Esophagus (tissue), 2 donors: Measurements from ENCODE around the gene CDK3. TPM values are rescaled to one million over a fixed set of nuclear protein-coding genes. Genes with fewer than 3 reads are reported as not detected.

Experiments used
- H3K27ac ChIP-seq, 2 donors: one replicate each; pipeline ENCODE4 v1.5.1; 2013; ENCODE audit warnings: low read depth in 2 of 2, mild to moderate bottlenecking in 2 of 2, inconsistent platforms in 1 of 2, low read length in 1 of 2, moderate library complexity in 1 of 2
- H3K27me3 ChIP-seq, 2 donors: one replicate each; pipeline ENCODE4 v1.6.1; 2013; ENCODE audit warnings: low read length in 2 of 2, control low read depth in 1 of 2, mild to moderate bottlenecking in 1 of 2; ENCODE audit not compliant: insufficient read depth in 2 of 2, control insufficient read depth in 1 of 2
- H3K36me3 ChIP-seq, 2 donors: one replicate each; pipeline ENCODE4 v1.6.1; 2013; ENCODE audit warnings: low read length in 1 of 2; ENCODE audit not compliant: control insufficient read depth in 2 of 2, insufficient read depth in 2 of 2
- H3K4me1 ChIP-seq, 2 donors: one replicate each; pipeline ENCODE4 v1.6.1; 2013; ENCODE audit warnings: low read length in 1 of 2; ENCODE audit not compliant: control insufficient read depth in 2 of 2, insufficient read depth in 2 of 2
- H3K4me3 ChIP-seq, 2 donors: one replicate each; pipeline ENCODE4 v1.5.1; 2013; ENCODE audit warnings: low read length in 2 of 2, mild to moderate bottlenecking in 2 of 2, low read depth in 1 of 2, moderate library complexity in 1 of 2
- H3K9me3 ChIP-seq, 2 donors: one replicate each; pipeline ENCODE4 v1.6.1; 2013; ENCODE audit warnings: mild to moderate bottlenecking in 2 of 2, low read depth in 1 of 2, low read length in 1 of 2, moderate library complexity in 1 of 2; ENCODE audit not compliant: control insufficient read depth in 2 of 2, insufficient read depth in 1 of 2
- WGBS, 2 donors: extraction: QIAGEN DNeasy Blood & Tissue Kit; methylation state at CpG; one replicate each; pipeline ENCODE4 v1.1.7; 2013; 5-methylcytosine and 5-hydroxymethylcytosine counted together
- polyA plus RNA-seq, 2 donors: library from polyadenylated mRNA; stranded (reverse); fragments of 200-250 nt; gene quantifications; one replicate each; pipeline ENCODE4 v1.2.3, GENCODE V29; 2013
- donor health status: healthy with polysubstance abuse.
- donor health status: Bipolar disorder and iron deficiency.

CDK3 gene
- polyA plus RNA-seq, 2 donors: 6.5 to 16.2 TPM

- Histone ChIP-seq H3K9me3 (no peaks in the 10 kb centered on the region), H3K4me3 (peak overlapping the region in 1 of 2 donors; percentile 9), H3K4me1 (peaks cover under 1 to 2% of the 10 kb centered on the region in 2 donors), H3K27me3 (no peaks in the 10 kb centered on the region), H3K27ac (peak overlapping the region in 1 of 2 donors; percentile 72), H3K36me3 (peaks cover 0 to 32% of the 10 kb centered on the region in 2 donors)
- whole genome bisulfite sequencing, 2 donors: 90 to 91% methylated on average over 28 of the region's 28 CpGs
Measured at GRCh38 chr17:76022973-76023899, 22.6 kb downstream of the CDK3 start.

- Histone ChIP-seq H3K36me3 (peaks cover 0 to 26% of the 10 kb centered on the region in 2 donors), H3K4me1 (peaks cover 3 to 7% of the 10 kb centered on the region in 2 donors), H3K9me3 (no peaks in the 10 kb centered on the region), H3K27ac (peak overlapping the region; percentile 6 to 72), H3K27me3 (no peaks in the 10 kb centered on the region), H3K4me3 (peak overlapping the region in 1 of 2 donors; percentile 9)
- WGBS, 2 donors: 80 to 95% methylated on average over 4 to 9 of the region's 9 CpGs
Measured at GRCh38 chr17:76023900-76024237, 23.2 kb downstream of the CDK3 start.

DNA sequence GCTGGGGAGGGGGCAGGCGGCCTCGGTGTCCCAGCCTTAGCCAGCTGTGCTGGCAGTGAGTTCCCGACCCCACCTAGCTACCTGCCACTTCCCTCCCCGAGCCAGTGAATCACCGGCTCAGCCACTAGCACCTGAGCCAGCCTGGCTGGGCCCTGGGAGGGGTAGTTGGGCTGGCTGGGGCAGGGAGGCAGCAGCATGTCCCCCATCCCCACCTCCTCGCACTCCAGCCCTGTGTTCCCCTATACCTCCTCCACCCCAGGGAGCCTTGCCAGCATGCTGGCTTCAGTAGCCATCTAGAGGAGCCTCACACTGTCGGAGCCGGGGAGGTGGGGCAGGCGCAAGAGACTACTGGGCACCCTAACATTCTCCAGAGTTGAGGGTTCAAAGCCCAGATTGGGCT, 23.7 kb downstream of the CDK3 start:
- Histone ChIP-seq H3K27ac (peak overlapping the region; percentile 6 to 72), H3K4me1 (peaks cover 3 to 7% of the 10 kb centered on the region in 2 donors), H3K9me3 (no peaks in the 10 kb centered on the region), H3K4me3 (peak overlapping the region; percentile 9 to 65), H3K36me3 (peaks cover 0 to 21% of the 10 kb centered on the region in 2 donors), H3K27me3 (no peaks in the 10 kb centered on the region)
- WGBS, 2 donors: 64 to 67% methylated on average over 9 of the region's 9 CpGs

DNA sequence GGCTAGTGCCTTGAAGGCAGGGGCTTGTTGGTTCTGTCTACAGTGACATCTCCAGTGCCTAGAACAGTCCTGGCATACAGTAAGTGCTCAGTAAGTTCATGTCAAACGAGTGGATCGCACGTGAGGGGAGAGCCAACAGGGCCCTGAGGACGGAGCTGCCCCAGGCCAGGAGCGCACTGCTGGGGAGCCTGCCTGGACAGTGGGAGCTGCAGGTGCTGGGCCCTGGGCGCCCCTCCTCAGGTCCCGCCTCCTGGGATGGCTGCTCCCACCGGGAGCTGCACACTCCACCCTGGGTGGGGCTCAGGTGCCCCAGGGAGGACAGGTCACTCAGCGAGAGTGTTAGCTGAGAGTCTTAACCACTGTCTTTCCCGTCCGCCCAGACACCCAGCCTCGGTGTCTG, 24.6 kb downstream of the CDK3 start:
- peaks cover 0 to 19% of the 10 kb centered on the region in 2 donors for H3K36me3 ChIP-seq
- no peaks in the 10 kb centered on the region for H3K27me3 ChIP-seq
- peak overlapping the region; percentile 94 to 97 for H3K27ac ChIP-seq
- WGBS, 2 donors: 50 to 64% methylated on average over 12 of the region's 12 CpGs
- peaks cover 3 to 7% of the 10 kb centered on the region in 2 donors for H3K4me1 ChIP-seq
- no peaks in the 10 kb centered on the region for H3K9me3 ChIP-seq
- peak overlapping the region; percentile 65 to 85 for H3K4me3 ChIP-seq

- WGBS, 2 donors: 50 to 57% methylated on average over 13 to 15 of the region's 15 CpGs
- Histone ChIP-seq H3K4me3 (peak overlapping the region; percentile 65 to 85), H3K36me3 (peaks cover 0 to 16% of the 10 kb centered on the region in 2 donors), H3K9me3 (no peaks in the 10 kb centered on the region), H3K27me3 (no peaks in the 10 kb centered on the region), H3K27ac (peak overlapping the region; percentile 94 to 97), H3K4me1 (peaks cover 3 to 7% of the 10 kb centered on the region in 2 donors)
Measured at GRCh38 chr17:76026714-76027158, 26.1 kb downstream of the CDK3 start.

DNA sequence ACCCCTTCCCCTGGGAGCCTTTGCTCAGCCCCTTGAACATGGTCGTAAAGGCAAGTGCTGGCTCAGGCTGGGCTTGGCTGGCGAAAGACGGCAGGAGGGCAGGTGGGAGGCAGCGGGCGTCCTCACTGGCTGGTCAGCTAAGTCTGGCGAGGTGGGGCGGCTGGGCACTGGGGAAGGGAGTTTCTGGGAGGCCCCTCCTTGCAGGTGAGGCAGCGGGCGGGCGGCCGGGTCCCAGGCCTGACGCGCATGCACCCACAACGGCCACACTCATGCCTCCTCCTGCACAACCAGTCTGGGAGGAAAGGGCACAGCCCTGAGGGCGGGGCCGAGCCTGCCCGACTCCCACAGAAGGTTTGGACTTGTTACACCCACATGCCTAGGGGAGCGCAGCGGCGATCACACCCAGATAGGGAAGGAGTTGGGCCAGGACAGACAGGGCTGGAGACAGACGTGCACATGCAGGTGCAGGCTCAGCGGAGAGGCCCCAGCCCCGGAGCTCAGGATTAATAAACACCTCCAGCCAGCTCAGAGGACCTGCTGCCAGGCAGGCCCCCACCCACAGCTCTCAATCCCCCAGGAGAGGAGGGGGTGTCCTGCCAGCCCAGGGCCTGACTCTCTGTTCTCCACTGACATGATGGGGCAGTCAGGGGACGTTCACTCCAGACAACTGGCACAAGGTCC, 26.6 kb downstream of the CDK3 start, which contains the start of gene EVPL:
EVPL (minus strand) TSS at position 148 of the 681 bp plus-strand sequence; CDS start at position 40, 108 bp downstream.
- WGBS, 2 donors: 48% methylated on average over 21 to 24 of the region's 24 CpGs
- H3K36me3 ChIP-seq: peaks cover 0 to 13% of the 10 kb centered on the region in 2 donors
- H3K4me1 ChIP-seq: peaks cover 3 to 7% of the 10 kb centered on the region in 2 donors
- H3K4me3 ChIP-seq: peak within 1 kb of the TSS; percentile 65 to 85
- H3K27ac ChIP-seq: peak within 1 kb of the TSS; percentile 94 to 97
- H3K27me3 ChIP-seq: no peaks in the 10 kb centered on the region
- H3K9me3 ChIP-seq: no peaks in the 10 kb centered on the region

DNA sequence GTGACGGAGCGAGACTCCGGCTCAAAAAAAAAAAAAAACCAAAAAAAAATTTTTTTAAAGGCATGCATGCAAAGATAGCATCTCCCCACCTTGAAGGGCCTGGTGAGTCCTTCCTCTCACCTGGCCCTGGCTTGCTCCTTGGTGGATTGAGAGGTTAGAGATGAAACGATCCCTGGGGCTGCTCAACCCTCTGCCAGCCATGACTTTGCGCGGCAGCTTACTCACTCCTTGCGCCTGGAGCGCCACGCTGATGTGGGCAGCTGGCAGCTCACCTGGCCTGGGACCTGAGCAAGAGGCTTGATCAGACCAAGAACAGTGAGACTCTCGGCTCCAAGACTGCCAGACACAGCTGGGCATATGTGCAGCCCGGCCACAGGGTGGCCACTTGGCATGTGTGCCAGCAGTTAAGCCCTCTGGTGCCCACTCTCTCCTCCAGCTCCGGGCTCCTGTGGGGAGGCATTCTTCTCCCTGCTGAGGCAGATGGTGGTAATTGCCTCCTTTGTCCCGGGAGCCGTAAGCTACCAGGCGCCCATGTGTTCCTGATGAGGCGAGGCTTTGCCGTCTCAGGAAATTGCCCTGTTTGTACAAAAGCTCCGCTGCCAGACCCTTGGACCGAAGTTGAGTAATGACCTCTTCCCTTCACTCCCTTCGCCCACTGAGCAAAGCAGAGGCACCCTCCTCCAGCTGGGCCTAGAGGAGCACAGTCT, 31.6 kb downstream of the CDK3 start:
- Histone ChIP-seq H3K4me3 (no peak overlapping the region), H3K4me1 (peaks cover 3 to 5% of the 10 kb centered on the region in 2 donors), H3K27ac (no peak overlapping the region), H3K27me3 (no peaks in the 10 kb centered on the region), H3K9me3 (no peaks in the 10 kb centered on the region), H3K36me3 (no peaks in the 10 kb centered on the region)
- WGBS, 2 donors: 77 to 84% methylated on average over 20 of the region's 20 CpGs

GRCh38 chr17:76032780-76033108, 32.1 kb downstream of the CDK3 start:
- Histone ChIP-seq H3K27ac (no peak overlapping the region), H3K9me3 (no peaks in the 10 kb centered on the region), H3K27me3 (no peaks in the 10 kb centered on the region), H3K4me3 (no peak overlapping the region), H3K4me1 (peaks cover 3 to 5% of the 10 kb centered on the region in 2 donors), H3K36me3 (no peaks in the 10 kb centered on the region)
- WGBS, 2 donors: 77 to 95% methylated on average over 5 of the region's 5 CpGs

DNA sequence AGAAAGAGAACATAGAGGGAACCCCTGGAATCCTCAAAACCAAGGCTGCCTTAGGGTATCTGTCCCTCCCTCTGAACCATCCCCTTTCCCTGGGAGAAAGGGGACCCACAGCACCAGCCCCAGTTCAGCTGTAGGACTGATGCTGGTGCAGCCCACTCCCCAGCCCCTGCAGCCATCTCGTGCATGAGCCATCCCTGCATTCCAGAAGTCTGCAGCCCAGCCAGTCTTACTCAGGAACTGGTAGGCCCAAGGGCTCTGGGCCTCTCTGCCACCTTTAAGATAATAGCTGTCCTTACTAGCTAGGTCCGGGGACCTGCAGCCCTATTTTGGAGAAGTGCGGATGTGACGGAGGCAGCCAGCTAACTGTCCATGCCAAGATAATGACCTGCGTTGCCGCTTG, 32.5 kb downstream of the CDK3 start:
- Histone ChIP-seq H3K4me3 (no peak overlapping the region), H3K4me1 (peaks cover 3 to 5% of the 10 kb centered on the region in 2 donors), H3K36me3 (peaks cover 0 to 2% of the 10 kb centered on the region in 2 donors), H3K27ac (no peak overlapping the region), H3K9me3 (no peaks in the 10 kb centered on the region), H3K27me3 (no peaks in the 10 kb centered on the region)
- 94 to 95% methylated on average over 6 of the region's 6 CpGs for WGBS, 2 donors
